Fibroblast of the conjunctiva (primary cell): Measurements from ENCODE around the gene INHBB.

Source experiments
- DNase-seq: peaks from one replicate; pipeline ENCODE4 v3.0.0-alpha.2; 2010; ENCODE audit warnings: low read depth

INHBB gene

DNA sequence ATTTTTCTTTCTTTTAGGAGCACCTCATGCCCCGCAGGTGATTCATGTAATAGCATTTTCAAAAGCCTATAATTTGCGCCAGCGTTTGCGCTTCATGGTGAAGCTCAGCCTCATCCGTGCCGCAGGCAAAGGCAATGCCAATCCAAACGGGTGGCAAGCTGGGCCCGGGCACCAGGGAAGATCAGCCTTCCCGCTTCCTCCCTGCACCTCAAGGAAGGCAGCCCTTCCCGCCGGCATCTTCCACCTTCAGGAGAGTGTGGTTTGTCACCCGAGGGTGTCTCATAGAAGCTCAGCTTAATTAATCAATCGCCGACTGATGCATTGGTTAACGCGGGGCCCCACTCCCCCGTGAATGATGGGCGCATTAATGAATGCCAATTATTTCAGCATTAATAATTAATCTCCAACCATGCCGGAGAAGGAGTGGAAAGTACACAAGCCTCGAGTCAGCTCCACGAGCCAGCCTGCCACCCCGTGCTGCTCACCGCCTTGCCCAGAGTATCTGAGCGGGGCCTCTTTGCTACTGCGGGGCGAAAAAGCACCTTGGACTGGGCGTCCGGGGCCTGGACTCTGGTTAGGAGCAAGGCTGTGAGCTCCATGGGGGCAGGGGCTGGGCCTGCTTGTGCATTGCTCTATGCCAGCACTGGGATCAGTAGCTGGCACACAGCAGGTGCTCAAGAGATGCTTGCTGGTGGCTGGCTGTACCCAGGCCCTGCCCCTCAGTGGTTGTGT, 13.0 kb downstream of the INHBB start:
- DNase-seq, result no peak

GRCh38 chr2:120360307-120360855, 14.4 kb downstream of the INHBB start:
- DNase-seq, result no peak

- no peak for DNase-seq
These were observed 17.0 kb downstream of the INHBB start for GRCh38 chr2:120362926-120363325.

DNA sequence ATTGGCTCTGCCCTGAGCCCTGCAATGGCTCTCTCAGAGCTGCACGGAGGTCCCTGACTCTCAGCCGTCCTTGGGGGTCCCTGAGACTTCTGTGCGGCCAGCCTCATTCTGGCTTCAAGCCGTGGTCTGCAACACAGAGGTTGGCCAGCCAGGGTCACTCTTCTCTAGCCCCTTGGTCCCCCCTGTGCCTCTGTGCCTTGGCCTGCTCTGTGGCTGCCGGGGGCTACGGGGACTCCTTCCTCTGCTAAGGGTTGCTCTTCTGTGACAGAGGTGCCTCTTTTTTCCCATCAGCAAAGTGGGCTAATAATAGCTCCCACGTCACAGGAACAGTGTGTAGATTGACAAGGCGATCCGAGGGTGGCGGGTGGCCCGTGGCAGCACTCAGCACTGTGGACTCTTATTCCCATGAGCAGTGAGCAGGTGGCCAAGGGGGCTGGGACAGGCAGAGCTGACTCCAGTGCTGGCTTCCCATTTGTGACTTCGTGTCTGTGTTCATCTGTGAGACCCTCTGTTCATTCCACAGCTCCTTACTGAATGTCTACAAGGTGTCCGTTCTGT, 19.4 kb downstream of the INHBB start:
- no peak for DNase-seq

DNA sequence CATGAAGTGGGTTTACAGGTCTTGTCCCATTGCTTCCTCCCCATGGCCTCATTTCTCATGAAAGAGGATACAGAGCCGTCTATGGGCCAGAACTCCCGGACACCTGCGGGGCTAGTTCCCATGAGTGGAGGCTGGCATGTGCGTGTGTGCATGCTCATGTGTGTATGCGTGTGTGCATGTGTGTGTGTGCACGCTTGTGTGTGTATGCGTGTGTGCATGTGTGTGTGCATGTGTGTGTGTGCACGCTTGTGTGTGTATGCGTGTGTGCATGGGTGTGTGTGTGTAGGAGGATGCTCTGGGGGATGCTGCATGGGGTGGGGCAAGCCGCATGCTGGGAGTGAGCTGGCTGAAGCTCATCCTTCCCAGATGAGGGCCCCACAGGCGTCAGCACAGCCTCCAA, 20.8 kb downstream of the INHBB start:
- DNase-seq, result no peak

GRCh38 chr2:120367221-120367620, 21.3 kb downstream of the INHBB start:
- no peak for DNase-seq

DNA sequence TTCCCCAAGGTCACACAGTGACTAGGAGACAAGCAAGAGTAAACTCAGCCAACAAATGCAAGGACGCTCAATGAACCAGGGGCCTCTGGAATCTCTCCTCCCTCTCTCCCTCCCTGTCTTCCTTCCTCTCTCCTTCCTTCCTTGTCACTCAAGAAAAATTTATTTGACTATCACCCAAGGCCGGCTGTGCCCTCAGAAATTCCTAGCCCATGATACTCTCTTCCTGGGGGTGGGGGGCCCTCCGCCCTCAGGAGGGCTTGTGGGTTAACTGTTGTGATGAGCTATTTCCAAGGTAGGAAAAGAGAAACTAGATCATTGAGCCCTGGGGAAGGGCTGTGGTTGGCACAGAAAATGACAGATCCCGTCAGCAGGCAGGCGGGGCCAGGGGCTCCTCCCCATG, 21.7 kb downstream of the INHBB start:
- DNase-seq, result no peak

DNA sequence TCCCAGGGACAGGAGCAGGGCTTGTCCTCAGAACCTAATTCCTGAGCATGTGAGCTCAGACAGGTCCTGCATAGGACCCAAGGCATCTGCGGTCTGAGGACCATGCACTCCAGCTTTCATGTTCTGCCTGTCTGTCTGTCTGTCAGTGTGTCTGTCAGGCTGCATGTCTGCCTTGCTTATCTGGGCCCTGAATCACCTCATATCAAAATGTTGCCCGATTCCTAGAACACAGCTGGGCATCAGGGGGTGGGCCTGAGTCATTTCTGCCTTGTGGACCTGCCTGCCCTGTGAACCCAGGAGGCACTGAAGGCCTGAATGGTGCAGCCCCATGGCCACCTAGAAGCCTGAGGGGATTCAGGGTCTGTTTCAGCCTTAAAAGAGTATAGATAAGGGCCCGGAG, 22.1 kb downstream of the INHBB start:
- DNase-seq, result no peak

GRCh38 chr2:120369250-120369649, 23.3 kb downstream of the INHBB start:
- DNase-seq, result no peak

GRCh38 chr2:120371969-120372625, 26.2 kb downstream of the INHBB start:
- no peak for DNase-seq

GRCh38 chr2:120372816-120373215, 26.9 kb downstream of the INHBB start:
- DNase-seq, result no peak

GRCh38 chr2:120373424-120373823, 27.5 kb downstream of the INHBB start:
- DNase-seq, result no peak

- DNase-seq, result no peak
These were observed 28.9 kb downstream of the INHBB start for GRCh38 chr2:120374821-120375220.

DNA sequence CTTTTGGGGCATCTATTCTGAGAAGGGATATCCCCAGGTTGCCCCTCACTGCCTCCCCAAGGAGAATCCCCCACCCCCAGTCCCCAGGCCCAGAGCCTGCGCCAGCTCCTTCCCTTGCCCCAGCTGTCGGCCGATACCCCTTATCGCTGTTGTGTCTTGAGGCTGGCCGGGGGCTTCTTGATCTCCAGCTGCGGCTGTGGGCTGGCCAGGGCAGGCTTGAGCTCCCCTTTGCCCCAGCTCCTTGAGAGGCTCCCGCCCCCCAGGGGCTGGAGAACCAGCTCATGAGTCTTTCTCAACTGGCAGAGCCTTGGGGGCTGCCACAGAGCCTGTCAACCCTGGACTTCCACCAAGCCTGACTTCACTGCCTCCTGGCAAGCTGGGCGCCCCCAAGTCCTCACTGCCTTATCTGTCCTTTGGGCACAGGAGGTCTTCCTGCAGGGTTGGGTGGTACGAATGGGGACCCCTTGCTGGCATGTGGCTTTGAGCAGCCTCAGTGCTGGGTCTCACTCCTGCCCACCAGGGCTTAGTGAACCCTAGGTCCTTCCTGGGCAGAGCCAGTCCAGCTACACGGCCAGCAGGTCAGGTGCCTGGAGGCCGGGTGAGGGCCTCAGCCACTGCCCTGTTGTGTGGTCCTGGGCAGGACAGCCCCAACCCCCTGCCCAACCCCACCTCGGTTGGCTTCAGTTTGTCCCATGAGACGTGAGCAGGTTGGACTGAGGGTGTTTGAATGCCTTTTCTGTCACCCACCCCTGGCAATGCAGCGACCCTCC, 29.5 kb downstream of the INHBB start:
- no peak for DNase-seq

GRCh38 chr2:120376101-120376500, 30.2 kb downstream of the INHBB start:
- DNase-seq, result no peak

DNA sequence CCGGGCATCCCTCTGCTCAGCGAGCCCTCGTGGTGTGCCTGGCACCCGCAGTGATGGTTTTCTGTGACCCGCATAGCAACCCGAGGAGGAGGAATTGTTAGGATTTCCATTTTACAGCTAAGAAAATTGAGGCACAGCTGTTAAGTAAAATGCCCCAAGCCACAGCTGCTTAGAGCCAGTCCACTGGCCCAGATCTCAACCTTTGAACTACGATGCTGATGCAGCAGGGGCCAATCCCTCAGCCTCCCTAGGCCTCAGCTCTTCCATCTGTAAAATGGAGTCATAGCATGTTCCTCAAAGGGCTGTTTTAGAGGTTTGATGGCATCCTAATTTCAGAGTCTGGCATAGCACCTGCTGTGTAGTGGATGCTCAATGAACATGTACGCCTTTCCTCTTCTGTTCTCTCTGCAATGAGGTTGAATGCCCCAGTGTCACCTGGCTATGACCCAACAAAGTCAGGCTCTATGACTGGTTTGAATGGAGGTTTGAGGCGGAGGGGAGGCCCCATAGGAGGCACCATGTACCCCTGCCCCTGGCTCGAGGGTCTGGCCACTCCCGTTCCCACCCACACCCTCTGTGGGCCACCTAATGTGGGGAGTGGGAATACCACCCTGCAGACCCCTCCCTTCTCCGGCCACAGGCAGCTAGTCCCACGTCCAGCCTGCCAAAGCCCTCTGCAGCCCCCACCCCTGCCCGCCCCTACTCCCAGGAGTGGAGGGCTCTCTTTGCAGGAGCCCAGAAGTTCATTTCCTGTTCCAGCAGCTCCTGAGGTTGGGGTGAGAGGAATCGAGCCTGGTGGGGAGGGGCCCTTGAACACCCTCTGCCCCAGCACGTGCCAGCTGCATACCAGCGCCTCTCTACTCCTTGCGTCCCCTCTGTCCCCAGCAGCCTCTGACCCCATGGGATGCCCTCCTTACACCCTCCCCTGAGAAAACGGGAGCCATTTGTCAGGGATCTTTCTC, 31.0 kb downstream of the INHBB start:
- no peak for DNase-seq

GRCh38 chr2:120378605-120379004, 32.7 kb downstream of the INHBB start:
- no peak for DNase-seq

DNA sequence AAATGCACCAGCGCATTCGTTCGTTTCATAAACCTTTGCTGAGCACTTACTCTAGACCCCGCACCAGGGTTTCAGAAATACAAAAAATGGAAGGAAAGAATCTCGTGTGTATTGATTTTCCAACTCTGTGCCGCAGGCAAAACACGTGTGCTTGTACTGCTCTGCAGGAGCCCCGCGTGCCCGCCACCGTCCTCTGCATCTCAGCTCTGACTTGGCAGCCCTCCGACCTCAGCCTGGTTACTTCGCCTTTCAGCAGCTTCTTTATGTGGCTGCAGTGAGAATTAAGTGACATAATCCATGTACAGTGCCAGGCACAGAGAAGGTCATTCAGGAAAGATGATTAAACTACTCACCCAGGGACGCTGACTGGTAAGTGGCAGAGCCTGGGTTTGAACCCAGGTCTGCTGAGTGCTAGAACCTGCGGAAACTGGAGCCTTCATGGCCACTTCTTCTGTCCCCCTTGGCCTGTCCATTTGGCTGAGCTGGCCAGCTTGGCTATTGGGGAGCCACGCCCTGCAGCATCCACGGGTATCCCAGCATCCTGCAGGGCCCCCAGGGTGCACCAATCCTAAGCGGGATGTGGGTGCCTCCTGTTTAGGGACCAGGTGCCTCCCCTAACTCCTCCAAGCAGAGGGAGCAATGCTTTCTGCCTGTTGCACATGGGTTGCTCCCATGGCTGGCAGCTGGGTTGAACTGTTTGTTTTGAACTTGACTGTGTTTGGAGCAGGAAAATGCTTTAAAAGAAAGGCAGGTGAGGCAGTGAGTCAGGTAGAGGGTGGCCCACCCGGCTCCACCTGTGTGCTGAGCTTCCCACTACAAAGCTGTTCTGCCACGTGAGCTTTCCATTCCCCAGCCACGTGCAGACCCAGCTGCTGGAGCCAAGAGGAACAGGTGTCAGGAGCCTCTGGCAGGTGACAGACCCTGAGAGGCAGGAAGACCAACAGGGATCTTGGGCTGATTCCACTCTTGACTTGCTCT, 34.3 kb downstream of the INHBB start:
- DNase-seq, result no peak

- DNase-seq, result no peak
These were observed 35.3 kb downstream of the INHBB start for GRCh38 chr2:120381192-120381591.

- no peak for DNase-seq
These were observed 35.7 kb downstream of the INHBB start for GRCh38 chr2:120381661-120382060.
